Ovary (tissue), 3 donors: ENCODE results near the gene BNC2.

ENCODE experiments used
- CTCF ChIP-seq, 3 donors: fragments of 450-650 bp in 2 of 3; fragments of 200-600 bp in 1 of 3; IDR thresholded peaks; one replicate each; pipeline versions ENCODE4 v1.5.1 to v1.8.0; 2016 to 2022; ENCODE audit warnings: antibody characterized with exemption in 3 of 3, mild to moderate bottlenecking in 1 of 3
- EP300 ChIP-seq: sonication (generic); formaldehyde crosslinking; IDR thresholded peaks from one replicate; pipeline ENCODE4 v1.6.1; 2017; ENCODE audit warnings: antibody characterized with exemption
- donor health status: DM: no; HTN: no; CAD: no.

GRCh38 chr9:16371306-16371705 is 499.2 kb downstream of the BNC2 start:
- TF ChIP-seq CTCF (IDR thresholded peaks at IDR 0.05), result no peak
- TF ChIP-seq EP300, result no peak
